GM12878 (cell line): ENCODE measurements around the gene MCEMP1.
A peak's percentile ranks its signal among the peaks of the same experiment; 100 is the strongest.

Experiments
- CBX3 ChIP-seq: fragments of 200-600 bp; sonication (generic); IDR thresholded peaks from 2 replicates; pipeline ENCODE4 v1.6.1; 2016; ENCODE audit warnings: low read depth, borderline replicate concordance
- CHD1 ChIP-seq: IDR thresholded peaks from 2 replicates; pipeline ENCODE4 v1.6.1; 2012; ENCODE audit warnings: low read depth, low read length, improper control_type of control experiment
- CHD2 ChIP-seq: IDR thresholded peaks from 2 replicates; pipeline ENCODE4 v1.6.1; 2011; ENCODE audit warnings: low read depth, low read length, improper control_type of control experiment, borderline replicate concordance
- CREB1 ChIP-seq: IDR thresholded peaks from 2 replicates; pipeline ENCODE4 v1.6.1; 2012; ENCODE audit warnings: low read depth, mild to moderate bottlenecking, inconsistent platforms
- CREM ChIP-seq: IDR thresholded peaks from 2 replicates; pipeline ENCODE4 v1.6.1; 2014; ENCODE audit warnings: antibody characterized with exemption, low read depth
- EP300 ChIP-seq, 2 experiments: fragments of 150-350 bp in 1 of 2; IDR thresholded peaks; 2 replicates each; pipeline ENCODE4 v1.6.1; 2011 to 2012; ENCODE audit warnings: low read depth in 2 of 2, low read length in 2 of 2, borderline replicate concordance in 1 of 2, improper control_type of control experiment in 1 of 2, inconsistent platforms in 1 of 2; ENCODE audit not compliant: control insufficient read depth in 1 of 2
- LARP7 ChIP-seq: fragments of 450-650 bp; IDR thresholded peaks from 2 replicates; pipeline ENCODE4 v1.6.1; 2017; ENCODE audit warnings: mild to moderate bottlenecking
- NR2C2 ChIP-seq: IDR thresholded peaks from 2 replicates; pipeline ENCODE4 v1.6.1; 2011; ENCODE audit warnings: borderline replicate concordance, low read depth; ENCODE audit not compliant: control insufficient read depth, insufficient read length
- RFX5 ChIP-seq: IDR thresholded peaks from 2 replicates; pipeline ENCODE4 v1.6.1; 2011; ENCODE audit warnings: low read depth, low read length, improper control_type of control experiment
- ZSCAN29 ChIP-seq: fragments of 450-650 bp; IDR thresholded peaks from 2 replicates; pipeline ENCODE4 v1.6.1; 2017; ENCODE audit warnings: mild to moderate bottlenecking, moderate library complexity
- TF ChIP-seq, protein P1 (sequence below): IDR thresholded peaks from 2 replicates; pipeline ENCODE4 v1.6.1; 2012; ENCODE audit warnings: low read depth, low read length, improper control_type of control experiment
- TF ChIP-seq, protein P2 (sequence below), 3 experiments: IDR thresholded peaks in 2 of 3; conservative IDR thresholded peaks in 1 of 3; 2 replicates each; pipeline ENCODE4 v1.5.1; 2011; ENCODE audit warnings: low read depth in 3 of 3, low read length in 3 of 3, mild to moderate bottlenecking in 3 of 3, control low read depth in 2 of 3, moderate library complexity in 2 of 3, inconsistent platforms in 1 of 3, mixed read lengths in 1 of 3; ENCODE audit not compliant: control insufficient read depth in 2 of 3, insufficient read depth in 1 of 3; ENCODE audit errors: extremely low read depth in 1 of 3
- TF ChIP-seq, protein P3 (sequence below): fragments of 450-650 bp; IDR thresholded peaks from 2 replicates; pipeline ENCODE4 v1.6.1; 2016; ENCODE audit warnings: mild to moderate bottlenecking

DNA sequence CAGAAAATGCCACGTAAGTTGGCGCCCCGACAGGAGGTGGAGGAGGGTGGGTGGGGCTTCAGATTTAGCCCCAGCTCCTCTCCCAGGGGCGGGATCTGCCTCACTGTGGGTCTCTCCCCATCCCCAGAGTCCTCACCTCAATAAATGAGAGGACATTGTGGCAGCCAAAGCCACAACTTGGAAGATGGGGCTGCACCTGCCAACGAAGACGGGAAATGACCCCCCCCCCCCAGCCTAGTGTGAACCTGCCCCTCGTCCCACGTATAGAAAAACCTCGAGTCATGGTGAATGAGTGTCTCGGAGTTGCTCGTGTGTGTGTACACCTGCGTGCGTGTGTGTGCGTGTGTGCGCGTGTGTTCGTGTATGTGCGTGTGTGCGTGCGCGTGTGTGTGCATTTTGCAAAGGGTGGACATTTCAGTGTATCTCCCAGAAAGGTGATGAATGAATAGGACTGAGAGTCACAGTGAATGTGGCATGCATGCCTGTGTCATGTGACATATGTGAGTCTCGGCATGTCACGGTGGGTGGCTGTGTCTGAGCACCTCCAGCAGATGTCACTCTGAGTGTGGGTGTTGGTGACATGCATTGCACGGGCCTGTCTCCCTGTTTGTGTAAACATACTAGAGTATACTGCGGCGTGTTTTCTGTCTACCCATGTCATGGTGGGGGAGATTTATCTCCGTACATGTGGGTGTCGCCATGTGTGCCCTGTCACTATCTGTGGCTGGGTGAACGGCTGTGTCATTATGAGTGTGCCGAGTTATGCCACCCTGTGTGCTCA lies 2.3 kb downstream of the MCEMP1 start:
- TF ChIP-seq CBX3 (no peak), CHD2 (no peak), EP300 (IDR thresholded peaks at IDR 0.05; ENCODE audit: borderline replicate concordance in 1 of 2, control insufficient read depth in 1 of 2, low read depth in 2 of 2, low read length in 2 of 2) (no peak), CREM (no peak), NR2C2 (no peak), CHD1 (no peak), LARP7 (no peak), CREB1 (no peak), RFX5 (no peak), ZSCAN29 (no peak)
- TF ChIP-seq, protein P1, sequence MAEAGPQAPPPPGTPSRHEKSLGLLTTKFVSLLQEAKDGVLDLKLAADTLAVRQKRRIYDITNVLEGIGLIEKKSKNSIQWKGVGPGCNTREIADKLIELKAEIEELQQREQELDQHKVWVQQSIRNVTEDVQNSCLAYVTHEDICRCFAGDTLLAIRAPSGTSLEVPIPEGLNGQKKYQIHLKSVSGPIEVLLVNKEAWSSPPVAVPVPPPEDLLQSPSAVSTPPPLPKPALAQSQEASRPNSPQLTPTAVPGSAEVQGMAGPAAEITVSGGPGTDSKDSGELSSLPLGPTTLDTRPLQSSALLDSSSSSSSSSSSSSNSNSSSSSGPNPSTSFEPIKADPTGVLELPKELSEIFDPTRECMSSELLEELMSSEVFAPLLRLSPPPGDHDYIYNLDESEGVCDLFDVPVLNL, result no peak
- TF ChIP-seq, protein P2, sequence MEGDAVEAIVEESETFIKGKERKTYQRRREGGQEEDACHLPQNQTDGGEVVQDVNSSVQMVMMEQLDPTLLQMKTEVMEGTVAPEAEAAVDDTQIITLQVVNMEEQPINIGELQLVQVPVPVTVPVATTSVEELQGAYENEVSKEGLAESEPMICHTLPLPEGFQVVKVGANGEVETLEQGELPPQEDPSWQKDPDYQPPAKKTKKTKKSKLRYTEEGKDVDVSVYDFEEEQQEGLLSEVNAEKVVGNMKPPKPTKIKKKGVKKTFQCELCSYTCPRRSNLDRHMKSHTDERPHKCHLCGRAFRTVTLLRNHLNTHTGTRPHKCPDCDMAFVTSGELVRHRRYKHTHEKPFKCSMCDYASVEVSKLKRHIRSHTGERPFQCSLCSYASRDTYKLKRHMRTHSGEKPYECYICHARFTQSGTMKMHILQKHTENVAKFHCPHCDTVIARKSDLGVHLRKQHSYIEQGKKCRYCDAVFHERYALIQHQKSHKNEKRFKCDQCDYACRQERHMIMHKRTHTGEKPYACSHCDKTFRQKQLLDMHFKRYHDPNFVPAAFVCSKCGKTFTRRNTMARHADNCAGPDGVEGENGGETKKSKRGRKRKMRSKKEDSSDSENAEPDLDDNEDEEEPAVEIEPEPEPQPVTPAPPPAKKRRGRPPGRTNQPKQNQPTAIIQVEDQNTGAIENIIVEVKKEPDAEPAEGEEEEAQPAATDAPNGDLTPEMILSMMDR (IDR thresholded peaks at IDR 0.05 in 2 of 3, conservative IDR thresholded peaks at IDR 0.05 in 1 of 3; ENCODE audit: control insufficient read depth in 2 of 3, extremely low read depth in 1 of 3, insufficient read depth in 1 of 3, low read depth in 3 of 3, low read length in 3 of 3), result peak; percentile 63 to 90 (median 86)
- TF ChIP-seq, protein P3, sequence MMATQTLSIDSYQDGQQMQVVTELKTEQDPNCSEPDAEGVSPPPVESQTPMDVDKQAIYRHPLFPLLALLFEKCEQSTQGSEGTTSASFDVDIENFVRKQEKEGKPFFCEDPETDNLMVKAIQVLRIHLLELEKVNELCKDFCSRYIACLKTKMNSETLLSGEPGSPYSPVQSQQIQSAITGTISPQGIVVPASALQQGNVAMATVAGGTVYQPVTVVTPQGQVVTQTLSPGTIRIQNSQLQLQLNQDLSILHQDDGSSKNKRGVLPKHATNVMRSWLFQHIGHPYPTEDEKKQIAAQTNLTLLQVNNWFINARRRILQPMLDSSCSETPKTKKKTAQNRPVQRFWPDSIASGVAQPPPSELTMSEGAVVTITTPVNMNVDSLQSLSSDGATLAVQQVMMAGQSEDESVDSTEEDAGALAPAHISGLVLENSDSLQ, result peak; percentile 82
